LHCN-M2 (cell line): ENCODE data around the gene CETP. TPM values are rescaled to one million over a fixed set of nuclear protein-coding genes. Genes with fewer than 3 reads are reported as not detected.
"Not testable (repeated sequence)": the region's sequence is repeated elsewhere in the genome, so short reads cannot be mapped to it uniquely, and the experiment has no call there.

Experiments
- DNase-seq: peaks from one replicate; pipeline ENCODE4 v3.0.0-alpha.2; 2012; ENCODE audit warnings: low read depth
- total RNA-seq: library from RNA; depleted of rRNA; stranded (reverse); fragments of >200 nt; gene quantifications from 2 replicates; pipeline ENCODE4 v1.2.3, GENCODE V29; 2014

CETP gene
- total RNA-seq, 1 experiment from 2014 or later: not detected

DNA sequence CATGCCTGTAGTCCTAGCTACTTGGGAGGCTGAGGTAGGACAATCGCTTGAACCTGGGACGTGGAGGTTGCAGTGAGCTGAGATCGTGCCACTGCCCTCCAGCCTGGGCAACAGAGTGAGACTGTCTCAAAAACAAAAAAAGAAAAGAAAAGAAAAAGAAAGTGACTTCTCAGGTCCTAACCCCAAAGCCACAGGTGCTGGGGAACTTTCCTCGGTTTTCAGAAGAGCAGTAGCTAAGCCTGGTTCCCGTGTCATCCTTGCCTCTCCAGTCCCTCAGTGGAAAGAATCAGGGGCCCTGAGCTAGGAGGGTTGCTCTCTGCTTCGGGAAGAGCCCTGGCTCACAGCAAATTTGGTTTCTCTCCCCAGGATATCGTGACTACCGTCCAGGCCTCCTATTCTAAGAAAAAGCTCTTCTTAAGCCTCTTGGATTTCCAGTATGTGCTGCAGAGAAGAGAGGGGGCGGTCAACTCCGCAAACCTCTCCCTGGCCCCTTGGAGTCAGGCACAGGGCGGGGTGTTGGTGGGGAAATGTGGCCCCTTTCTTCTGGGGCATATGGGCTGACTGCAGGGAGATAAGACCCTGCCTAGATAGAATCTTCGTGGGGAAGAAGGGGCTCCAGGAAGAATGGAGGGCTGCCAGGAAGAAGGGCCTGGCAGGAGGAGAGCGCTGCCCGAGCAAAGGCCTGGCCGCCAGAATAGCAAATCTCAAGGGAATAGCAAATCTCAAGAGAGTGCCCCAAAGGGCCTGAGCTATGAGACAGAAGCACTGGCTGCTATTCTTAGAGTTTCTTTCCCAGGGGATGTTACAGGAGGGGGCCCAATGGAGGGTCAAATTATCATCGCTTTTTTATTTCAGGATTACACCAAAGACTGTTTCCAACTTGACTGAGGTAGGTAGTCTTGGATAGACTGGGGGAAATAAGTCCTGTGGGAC lies 19.3 kb downstream of the CETP start:
- no peak for DNase-seq

DNA sequence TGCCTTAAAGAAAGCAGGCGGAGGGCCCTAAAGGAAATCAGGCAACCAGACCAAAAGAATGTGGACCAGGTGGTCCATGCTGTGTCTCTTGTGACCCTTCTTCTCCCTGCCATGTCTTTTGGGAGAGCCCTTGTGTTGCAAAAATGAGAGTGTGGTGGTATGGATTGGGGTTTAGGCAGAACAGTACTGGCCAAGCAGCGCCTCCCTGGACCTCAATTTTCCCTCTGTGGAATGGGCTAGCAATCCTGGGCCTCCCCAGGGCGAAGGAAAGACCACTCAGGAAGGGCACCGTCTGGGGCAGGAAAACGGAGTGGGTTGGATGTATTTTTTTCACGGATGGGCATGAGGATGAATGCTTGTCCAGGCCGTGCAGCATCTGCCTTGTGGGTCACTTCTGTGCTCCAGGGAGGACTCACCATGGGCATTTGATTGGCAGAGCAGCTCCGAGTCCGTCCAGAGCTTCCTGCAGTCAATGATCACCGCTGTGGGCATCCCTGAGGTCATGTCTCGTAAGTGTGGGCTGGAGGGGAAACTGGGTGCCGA lies 20.1 kb downstream of the CETP start:
- no peak for DNase-seq

GRCh38 chr16:56982695-56983094 lies 20.9 kb downstream of the CETP start:
- DNase-seq: no peak

DNA sequence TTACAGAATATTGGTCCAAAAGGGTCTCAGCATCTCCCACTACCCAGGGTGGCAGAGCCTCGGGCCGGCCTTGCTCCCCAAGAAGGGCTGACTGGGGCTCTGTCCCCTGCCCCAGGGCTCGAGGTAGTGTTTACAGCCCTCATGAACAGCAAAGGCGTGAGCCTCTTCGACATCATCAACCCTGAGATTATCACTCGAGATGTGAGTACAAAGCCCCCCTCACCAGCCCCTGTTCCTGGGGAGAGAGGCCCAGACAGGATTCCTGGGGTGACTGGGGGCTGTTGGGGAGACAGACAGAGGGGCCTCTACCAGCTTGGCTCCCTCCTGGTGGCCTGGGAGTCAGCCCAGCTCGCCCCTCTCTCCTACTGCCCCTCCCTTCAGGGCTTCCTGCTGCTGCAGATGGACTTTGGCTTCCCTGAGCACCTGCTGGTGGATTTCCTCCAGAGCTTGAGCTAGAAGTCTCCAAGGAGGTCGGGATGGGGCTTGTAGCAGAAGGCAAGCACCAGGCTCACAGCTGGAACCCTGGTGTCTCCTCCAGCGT lies 21.5 kb downstream of the CETP start:
- no peak for DNase-seq

- no peak for DNase-seq
These were observed 22.9 kb downstream of the CETP start for GRCh38 chr16:56984639-56985038.

DNA sequence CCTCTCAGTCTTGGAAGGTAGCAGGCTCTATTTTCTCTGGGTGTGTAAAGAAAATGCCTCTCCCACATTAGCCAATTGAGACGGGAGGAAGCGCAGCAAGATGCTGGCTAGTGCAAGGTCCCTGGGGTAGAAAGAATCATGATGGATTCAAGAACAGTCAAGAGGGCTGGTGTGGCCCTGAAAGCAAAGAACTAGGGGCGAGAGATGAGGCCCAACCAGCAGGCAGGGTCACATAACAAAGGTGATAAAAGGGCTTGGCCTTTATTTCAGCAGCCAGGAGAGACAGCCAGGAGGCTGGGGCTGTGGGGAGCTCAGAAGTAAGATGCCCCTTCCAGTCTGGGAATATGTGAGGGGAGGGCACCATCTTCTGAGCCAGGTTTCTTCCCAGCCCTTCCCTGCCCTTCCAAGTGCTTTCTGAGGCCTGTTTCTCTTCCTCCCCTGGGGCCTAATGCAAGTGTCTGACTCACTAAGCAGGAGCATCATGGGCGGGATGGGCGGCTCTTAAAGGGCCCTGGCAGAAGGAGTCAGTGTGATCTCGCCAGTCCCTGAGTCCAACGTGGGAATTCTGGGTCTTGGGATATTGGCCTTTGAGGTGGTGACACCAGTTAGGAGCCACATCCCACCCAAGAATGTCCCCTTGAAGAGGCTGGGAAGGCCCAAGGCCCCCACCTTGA lies 23.7 kb downstream of the CETP start:
- DNase-seq: peak; percentile 90

GRCh38 chr16:56985962-56986360 lies 24.2 kb downstream of the CETP start:
- DNase-seq: no peak

DNA sequence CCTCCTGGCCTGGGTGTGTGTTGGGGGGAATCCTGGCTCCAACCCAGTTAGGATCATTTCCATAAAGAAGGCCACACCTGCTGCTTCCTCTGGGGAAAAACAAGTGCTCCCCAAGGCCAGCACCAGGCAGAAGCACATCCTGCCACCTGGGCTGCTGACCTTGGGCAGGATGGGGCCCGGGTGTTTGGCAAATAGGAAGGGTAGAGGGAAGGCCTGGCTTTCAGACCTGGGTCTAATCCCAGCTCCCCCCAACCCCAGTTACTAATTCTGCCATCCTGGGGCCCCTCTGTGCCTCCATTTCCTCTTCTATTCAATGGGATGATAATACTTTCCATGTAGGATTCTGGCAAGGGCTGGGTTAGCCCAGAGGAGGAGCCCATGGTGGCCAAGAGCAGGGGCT lies 24.6 kb downstream of the CETP start:
- no peak for DNase-seq

DNA sequence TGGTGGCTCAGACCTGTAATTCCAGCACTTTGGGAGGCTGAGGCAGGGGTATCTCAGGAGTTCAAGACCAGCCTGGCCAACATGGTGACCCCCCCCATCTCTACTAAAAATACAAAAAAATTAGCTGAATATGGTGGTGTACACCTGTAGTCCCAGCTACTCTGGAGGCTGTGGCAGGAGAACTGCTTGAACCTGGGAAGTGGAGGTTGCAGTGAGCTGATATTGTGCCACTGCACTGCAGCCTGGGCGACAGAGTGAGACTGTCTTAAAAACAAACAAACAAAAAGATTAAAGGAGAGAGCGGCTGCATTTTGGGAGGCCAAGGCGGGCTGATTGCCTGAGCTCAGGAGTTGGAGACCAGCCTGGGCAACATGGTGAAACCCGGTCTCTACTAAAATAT lies 25.2 kb downstream of the CETP start:
- DNase-seq: not testable (repeated sequence)

GRCh38 chr16:56987692-56988091 lies 25.9 kb downstream of the CETP start:
- DNase-seq: no peak

DNA sequence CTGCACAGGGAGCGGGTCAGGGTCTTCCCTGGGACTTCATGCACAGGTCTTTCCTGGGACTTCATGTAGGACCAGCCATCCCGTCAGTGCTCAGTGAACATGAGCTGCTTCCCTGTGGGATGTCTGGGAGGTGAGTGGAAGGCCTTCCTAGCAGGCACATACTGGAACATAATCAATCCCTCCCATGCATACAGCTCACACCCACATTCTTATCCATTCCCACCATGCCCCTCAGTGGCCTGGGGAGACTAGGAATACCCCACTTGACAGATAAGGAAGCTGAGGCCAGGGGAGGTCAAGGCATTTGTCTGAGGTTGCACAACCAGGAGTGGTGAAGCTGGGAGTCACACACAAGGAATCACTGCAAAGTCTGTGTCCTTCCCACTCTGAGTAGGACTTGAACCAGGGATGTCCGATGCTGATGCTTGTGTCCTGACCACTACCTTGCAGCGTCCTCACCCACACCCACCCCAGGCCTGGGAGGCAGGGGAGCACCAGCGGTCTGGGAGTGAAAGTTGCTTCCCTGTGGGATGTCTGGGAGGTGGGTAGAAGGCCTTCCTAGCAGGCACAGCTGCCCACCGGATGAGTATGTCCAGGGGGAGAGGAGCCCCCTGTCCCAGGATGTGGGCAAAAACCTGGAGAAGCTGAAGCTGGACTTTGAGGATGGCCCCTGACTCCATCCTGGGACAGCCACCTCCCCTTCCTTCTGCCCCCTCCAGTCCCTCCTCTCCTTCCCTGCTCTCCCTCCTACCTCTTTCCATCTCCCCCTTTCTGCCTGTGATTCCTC lies 26.6 kb downstream of the CETP start:
- no peak for DNase-seq

- DNase-seq: peak; percentile 82
These were observed 27.5 kb downstream of the CETP start, which contains the start of gene NLRC5 for GRCh38 chr16:56988948-56989945. Gene NLRC5 (plus strand): TSS chr16:56989557. CDS start chr16:57020713, 31,156 bp downstream.

DNA sequence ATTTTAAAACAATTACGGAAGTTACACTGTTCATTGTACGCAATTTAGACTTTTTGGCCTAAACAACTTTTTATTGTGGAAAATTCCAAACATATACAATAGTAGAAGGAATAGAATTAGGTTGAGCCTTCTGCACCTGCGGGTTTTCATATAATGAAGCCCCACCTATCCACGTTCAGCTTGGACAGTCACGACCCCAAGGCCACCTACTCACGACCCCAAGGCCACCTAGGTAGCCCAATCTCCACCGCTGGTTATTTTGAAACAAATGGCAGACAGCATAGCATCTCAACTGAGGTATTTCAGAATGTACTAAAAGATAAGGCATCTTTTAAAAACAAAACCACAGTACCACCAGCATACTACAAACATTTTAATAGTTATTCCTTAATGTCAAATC lies 28.2 kb downstream of the CETP start:
- no peak for DNase-seq

DNA sequence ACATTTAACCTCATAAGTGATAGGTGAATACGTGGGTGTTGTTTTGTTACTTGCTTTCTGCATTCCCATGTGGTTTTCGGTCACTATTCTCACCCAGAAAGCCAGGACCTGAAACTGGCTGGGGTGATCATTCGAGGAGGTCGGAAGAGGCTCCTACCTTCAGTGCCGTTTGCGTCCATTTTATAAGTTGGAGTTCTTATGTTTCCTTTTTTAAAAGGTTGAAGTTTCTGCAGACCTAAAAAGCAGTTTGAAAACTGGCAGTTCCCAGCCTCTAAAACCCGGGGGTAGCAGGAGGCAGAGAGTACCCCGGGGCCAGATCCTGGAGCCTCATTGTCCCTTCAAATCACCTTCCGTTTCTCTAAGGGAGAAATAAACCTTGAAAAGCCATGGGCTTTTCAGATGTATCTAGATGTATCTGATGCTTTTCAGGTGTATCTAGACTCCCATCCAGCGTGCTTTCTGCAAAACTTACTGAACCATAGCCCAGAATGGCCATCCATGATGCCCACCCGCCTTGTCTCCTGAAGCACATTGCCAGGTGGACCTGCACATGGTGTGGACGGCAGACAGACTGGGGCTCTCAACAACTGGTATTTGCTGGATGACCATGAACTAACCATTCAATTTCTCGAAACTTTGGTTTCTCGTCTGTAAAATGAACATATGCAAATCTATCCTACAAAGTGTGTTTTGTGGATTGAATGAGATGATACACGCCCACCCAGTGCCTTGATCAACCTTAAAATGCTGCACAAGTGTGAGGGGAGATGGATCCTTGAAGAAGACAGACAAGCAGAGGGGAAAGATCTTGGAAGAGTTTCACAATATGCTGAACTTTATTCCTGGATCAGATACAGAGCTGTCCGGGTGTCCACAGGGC lies 28.9 kb downstream of the CETP start:
- no peak for DNase-seq

DNA sequence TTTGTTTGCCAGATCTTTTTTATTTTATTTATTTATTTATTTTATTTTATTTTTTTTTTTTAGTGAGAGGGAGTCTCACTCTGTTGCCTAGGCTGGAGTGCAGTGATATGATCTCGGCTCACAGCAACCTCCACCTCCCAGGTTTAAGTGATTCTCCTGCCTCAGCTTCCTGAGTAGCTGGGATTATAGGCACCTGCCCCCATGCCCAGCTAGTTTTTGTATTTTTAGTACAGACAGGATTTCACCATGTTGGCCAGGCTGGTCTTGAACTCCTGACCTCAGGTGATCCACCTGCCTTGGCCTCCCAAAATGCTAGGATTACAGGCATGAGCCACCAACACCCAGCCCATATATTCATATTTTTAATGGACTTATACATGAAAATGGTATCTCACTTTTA lies 30.7 kb downstream of the CETP start:
- not testable (repeated sequence) for DNase-seq

DNA sequence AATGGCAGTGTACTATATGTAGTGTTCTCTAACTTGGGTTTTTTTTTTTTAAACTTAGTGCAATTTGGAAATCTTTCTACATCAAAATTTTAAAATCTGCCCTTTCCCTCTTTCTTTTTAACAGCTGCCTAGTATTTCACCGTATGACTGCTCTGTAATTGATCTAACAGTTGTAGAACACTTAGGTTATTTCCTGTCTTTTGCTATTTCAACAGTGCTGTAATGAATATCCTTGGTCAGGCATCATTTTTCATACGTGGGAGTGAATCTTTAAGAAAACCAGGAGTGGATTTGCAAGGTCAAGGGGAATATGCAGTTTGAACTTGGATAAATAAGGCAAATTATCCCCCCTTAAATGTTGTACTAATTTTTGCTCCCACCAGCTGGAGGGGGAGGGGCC lies 31.5 kb downstream of the CETP start:
- peak; percentile 58 for DNase-seq

DNA sequence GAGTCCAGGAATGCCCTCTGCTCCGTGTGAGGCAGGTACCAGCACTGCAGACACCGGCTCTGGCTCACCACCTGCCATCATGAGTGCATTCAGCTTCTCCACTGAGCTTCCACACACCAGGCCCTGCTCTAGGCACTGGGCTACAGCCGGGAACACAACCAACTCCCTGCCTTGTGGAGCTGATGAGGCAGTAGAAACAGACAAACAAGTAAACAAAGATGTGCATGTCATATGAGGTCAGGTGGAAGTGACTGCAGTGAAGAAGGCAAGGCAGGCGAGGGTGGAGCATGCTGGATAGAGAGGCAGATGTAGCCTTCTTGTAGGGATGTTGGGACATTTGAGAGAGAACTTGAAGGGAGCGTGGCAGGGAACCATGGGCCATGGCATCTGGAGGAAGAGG lies 32.6 kb downstream of the CETP start:
- no peak for DNase-seq

GRCh38 chr16:56995136-56995805 lies 33.5 kb downstream of the CETP start:
- no peak for DNase-seq

DNA sequence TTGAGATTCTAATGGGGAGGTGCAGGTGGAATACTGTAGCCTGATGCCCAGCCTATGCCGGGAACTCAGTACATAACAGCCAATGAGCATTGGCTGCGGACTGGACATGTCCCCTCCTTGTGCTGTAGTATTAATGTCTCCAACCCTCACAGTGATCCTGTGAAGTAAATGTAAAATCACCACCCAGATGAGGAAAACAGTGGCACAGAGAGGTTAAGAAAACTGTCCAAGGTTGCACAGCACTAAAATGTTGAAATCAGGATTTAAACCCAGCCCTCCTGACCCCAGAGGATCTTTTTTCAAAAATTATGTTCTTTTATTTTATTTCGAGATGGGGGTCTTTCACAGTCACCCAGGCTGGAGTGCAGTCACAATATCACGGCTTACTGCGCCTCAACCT lies 35.5 kb downstream of the CETP start:
- no peak for DNase-seq
